Fibroblast of the aortic adventitia (primary cell): ENCODE measurements around the gene ADAMTS12. TPM values are rescaled to one million over a fixed set of nuclear protein-coding genes. Genes with fewer than 3 reads are reported as not detected.

Source experiments
- DNase-seq: peaks from one replicate; pipeline ENCODE4 v3.0.0-alpha.2; 2010; ENCODE audit warnings: low read depth
- H3K4me3 ChIP-seq: 2 replicates; pipeline ENCODE4 v1.5.1; 2011; ENCODE audit warnings: low read depth, mild to moderate bottlenecking, control low read depth, low read length, moderate library complexity
- total RNA-seq: library from RNA; depleted of rRNA; stranded (reverse); fragments of >200 nt; gene quantifications from 2 replicates; pipeline ENCODE4 v1.2.3, GENCODE V29; 2012; ENCODE audit warnings: low replicate concordance
- TF ChIP-seq, protein P1 (sequence below): IDR thresholded peaks from 2 replicates; pipeline ENCODE4 v1.5.1; 2011; ENCODE audit warnings: mild to moderate bottlenecking, low read length, control low read depth, inconsistent platforms; ENCODE audit not compliant: insufficient read depth

The ADAMTS12 gene
- total RNA-seq, 1 donor, result 13.0 TPM

DNA sequence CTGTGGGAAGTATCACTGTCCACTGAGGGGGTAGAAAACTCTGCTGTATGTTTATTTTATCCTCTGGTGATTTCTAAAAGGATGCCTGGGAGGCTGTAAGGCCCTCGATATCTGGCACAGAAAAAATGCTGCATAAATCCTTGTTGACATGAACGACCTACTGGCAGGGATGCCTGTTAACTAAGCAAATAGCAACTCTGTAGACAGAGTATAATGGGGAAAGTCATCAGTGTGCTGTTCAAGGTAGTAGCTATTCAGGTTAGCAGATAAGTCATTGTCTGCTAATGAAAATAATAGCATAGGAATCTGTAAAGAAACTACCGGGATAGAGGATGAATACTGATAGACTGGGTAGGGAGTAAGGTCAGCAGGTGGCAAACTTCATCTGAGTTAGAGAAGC, 256.2 kb downstream of the ADAMTS12 start:
- no peak overlapping the region for H3K4me3 ChIP-seq

DNA sequence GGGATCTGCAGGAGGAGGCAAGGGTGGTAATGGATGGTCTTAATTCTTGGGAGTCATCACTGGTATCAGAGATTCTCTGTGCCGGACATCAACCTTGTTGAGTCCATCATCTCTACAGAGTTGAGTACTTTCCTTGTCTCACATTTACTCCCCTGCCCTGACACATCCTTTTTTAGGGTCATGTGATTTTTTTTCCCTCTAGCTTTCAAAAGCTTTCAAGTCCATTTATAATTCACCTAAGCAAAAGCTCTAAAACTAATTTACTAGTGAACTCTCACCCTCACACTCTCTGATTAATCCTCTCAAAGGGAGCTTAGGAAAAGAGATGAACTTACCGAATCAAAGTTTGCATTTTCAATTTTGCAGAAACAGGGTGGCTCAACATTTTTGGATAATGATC, 258.1 kb downstream of the ADAMTS12 start:
- TF ChIP-seq, protein P1, sequence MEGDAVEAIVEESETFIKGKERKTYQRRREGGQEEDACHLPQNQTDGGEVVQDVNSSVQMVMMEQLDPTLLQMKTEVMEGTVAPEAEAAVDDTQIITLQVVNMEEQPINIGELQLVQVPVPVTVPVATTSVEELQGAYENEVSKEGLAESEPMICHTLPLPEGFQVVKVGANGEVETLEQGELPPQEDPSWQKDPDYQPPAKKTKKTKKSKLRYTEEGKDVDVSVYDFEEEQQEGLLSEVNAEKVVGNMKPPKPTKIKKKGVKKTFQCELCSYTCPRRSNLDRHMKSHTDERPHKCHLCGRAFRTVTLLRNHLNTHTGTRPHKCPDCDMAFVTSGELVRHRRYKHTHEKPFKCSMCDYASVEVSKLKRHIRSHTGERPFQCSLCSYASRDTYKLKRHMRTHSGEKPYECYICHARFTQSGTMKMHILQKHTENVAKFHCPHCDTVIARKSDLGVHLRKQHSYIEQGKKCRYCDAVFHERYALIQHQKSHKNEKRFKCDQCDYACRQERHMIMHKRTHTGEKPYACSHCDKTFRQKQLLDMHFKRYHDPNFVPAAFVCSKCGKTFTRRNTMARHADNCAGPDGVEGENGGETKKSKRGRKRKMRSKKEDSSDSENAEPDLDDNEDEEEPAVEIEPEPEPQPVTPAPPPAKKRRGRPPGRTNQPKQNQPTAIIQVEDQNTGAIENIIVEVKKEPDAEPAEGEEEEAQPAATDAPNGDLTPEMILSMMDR, result no peak
- DNase-seq, result no peak
- H3K4me3 ChIP-seq, result no peak overlapping the region

More for the DNA sequence above, 256.2 kb downstream of the ADAMTS12 start:
- DNase-seq, result no peak
- TF ChIP-seq, protein P1, result no peak

DNA sequence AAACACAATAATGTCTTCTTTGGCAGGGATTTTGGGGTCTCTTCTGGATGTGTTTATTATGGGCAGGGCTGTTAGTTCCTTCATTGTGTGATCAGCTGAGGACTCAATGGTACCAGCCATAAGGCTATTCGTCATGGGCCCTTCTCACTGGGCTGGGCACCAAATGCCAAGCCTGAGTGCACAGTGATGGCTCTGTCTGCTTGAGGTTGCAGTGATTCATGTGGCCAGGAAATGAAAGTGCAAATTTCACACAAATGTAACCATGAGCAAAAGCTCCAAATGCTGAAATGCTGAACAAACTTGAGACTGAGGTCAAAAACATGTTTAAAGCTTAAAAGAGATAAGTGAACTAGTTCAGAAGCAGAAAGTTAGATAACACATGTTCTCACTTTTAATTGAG, 260.0 kb downstream of the ADAMTS12 start:
- no peak overlapping the region for H3K4me3 ChIP-seq
- TF ChIP-seq, protein P1, result no peak
- peak; percentile 35 for DNase-seq

DNA sequence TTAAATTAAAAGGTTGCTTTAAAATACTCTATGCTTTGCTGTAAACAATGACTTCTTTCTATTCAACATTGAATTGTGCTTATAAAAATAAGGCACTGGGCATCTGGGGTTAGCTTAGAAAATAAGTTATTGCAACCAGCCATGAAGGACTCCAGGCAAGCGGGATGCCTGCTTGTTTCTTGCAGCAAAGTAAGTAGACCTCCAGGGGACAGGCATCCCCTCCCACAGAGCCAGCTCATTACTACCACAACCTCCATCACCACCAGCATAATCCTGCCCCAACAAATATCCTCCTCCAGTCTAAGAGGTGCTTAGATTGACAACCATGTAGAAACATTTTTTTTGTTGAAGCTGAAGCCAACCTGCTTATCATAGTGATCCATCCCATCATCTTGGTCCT, 260.7 kb downstream of the ADAMTS12 start:
- TF ChIP-seq, protein P1, result no peak
- no peak for DNase-seq
- no peak overlapping the region for H3K4me3 ChIP-seq

DNA sequence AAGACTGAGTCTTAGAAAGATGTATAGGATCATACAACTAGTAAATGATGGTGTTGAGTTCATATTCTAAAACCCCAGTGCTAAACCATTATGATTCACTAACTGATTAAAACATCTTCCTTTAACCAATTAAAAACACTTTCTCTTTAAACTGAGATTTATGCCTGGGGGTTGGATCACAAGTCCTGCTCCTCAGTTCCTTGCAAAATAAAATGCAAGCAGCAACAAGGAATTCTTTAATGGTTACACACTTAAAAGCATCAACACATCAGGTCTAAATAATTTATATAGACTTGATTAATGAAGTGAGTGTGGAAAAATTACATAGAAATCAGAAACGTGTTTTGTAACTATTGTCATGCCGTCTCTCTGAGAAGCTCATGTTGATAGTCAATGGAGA, 261.8 kb downstream of the ADAMTS12 start:
- no peak for DNase-seq
- TF ChIP-seq, protein P1, result no peak
- H3K4me3 ChIP-seq, result no peak overlapping the region

DNA sequence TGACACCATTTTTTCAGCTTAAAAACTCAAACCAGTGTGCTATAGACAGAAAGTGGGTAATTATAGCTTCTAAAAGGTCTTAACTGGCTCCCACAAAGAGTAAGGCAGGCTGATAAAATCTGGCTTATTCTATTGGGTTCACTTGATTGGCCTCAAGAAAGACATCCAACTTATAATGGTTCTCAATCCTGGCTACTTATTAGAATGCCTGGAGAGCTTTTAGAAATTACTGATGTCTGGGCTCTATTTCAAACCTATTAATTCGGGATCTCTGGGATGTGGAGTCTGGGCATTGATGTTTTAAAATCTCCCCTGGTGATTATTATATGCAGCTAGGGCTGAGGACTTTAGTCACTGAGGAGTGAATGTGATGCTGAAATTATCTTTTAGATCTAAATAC, 263.0 kb downstream of the ADAMTS12 start:
- no peak for DNase-seq
- H3K4me3 ChIP-seq, result no peak overlapping the region
- TF ChIP-seq, protein P1, result no peak

DNA sequence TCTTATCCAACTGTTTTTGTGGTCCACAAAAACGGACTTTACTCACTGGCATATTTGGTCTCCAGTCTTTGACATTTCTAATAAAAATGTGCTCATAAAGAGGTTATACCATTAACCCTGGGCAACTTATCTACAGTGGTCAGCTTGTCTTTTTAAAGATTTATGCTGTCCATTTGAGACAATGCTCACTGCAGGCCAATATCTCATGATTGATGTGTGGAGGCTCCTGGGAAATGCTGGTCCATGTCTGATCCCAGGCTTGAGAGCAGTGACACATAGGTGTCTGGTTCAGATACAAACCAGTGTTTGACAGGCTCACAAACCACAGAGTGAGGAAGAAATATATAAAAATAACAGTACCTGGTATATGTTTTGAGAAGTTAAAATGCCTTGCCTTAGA, 270.3 kb downstream of the ADAMTS12 start:
- TF ChIP-seq, protein P1, result no peak
- no peak overlapping the region for H3K4me3 ChIP-seq
- no peak for DNase-seq
